Esophagus squamous epithelium (tissue), 5 donors: ENCODE measurements around the gene RGS9. TPM values are rescaled to one million over a fixed set of nuclear protein-coding genes. Genes with fewer than 3 reads are reported as not detected.

Experiments used
- DNase-seq: peaks from one replicate; lab custom pipeline; 2025; lab: John Stamatoyannopoulos, UW
- H3K27ac ChIP-seq, 4 donors: fragments of 200-600 bp; sonication (generic); one replicate each; pipeline ENCODE4 v1.5.1; 2016 to 2019; ENCODE audit warnings: mild to moderate bottlenecking in 1 of 4
- H3K27me3 ChIP-seq, 4 donors: fragments of 200-600 bp; sonication (generic); 1 replicate in 3 of 4; 2 replicates in 1 of 4; pipeline versions ENCODE4 v1.5.1 to v1.6.0; 2017 to 2021; ENCODE audit warnings: antibody characterized with exemption in 1 of 4
- H3K36me3 ChIP-seq, 3 donors: fragments of 200-600 bp; sonication (generic); one replicate each; pipeline ENCODE4 v1.5.1; 2016 to 2019
- H3K4me1 ChIP-seq, 3 donors: fragments of 200-600 bp; sonication (generic); one replicate each; pipeline ENCODE4 v1.5.1; 2017 to 2019
- H3K4me3 ChIP-seq, 4 donors: fragments of 200-600 bp; sonication (generic); 1 replicate in 3 of 4; 2 replicates in 1 of 4; pipeline ENCODE4 v1.5.1; 2016 to 2019; ENCODE audit warnings: mild to moderate bottlenecking in 2 of 4, moderate library complexity in 1 of 4
- H3K9me3 ChIP-seq, 3 donors: fragments of 200-600 bp; sonication (generic); one replicate each; pipeline ENCODE4 v1.5.1; 2016 to 2019
- CTCF ChIP-seq, 6 experiments: fragments of 450-650 bp in 4 of 6; fragments of 200-600 bp in 2 of 6; sonication (generic) in 2 of 6; IDR thresholded peaks; one replicate each; pipeline ENCODE4 v1.5.1; 2016 to 2019; ENCODE audit warnings: antibody characterized with exemption in 6 of 6, mild to moderate bottlenecking in 4 of 6, moderate library complexity in 4 of 6
- POLR2A ChIP-seq, 4 donors: fragments of 450-650 bp; IDR thresholded peaks; one replicate each; pipeline ENCODE4 v1.6.1; 2017; ENCODE audit warnings: antibody characterized with exemption in 4 of 4, mild to moderate bottlenecking in 4 of 4, moderate library complexity in 3 of 4
- WGBS, 2 donors: methylation state at CpG; one replicate each; pipeline ENCODE4 v1.1.5; 2018; 5-methylcytosine and 5-hydroxymethylcytosine counted together
- intact Hi-C: fragments of 100-400 bp; cut with DNase I; formaldehyde crosslinking; loops from one replicate; pipeline ENCODE4 v1.15.0; 2022
- total RNA-seq, 4 donors: library from RNA; depleted of rRNA; stranded (reverse); fragments of >200 nt; gene quantifications; one replicate each; pipeline ENCODE4 v1.1.0, GENCODE V29; 2016
- donor health status: DM: yes; HTN: yes; CAD: no.

The RGS9 gene
- total RNA-seq, 4 donors from 2014 or later, result 0.45 to 8.1 (median 2.9) TPM

GRCh38 chr17:65171752-65172151, 34.6 kb downstream of the RGS9 start:
- DNase-seq, result no peak
- TF ChIP-seq CTCF (IDR thresholded peaks at IDR 0.05) (no peak), POLR2A (IDR thresholded peaks at IDR 0.05) (no peak)
- intact Hi-C loops, result no loop called here
- WGBS, 2 donors, result 63 to 69% methylated on average over 4 of the region's 4 CpGs
- no peaks in the 10 kb centered on the region for H3K9me3 ChIP-seq
- H3K27me3 ChIP-seq, result no peaks in the 10 kb centered on the region
- H3K4me1 ChIP-seq, result peaks cover 0 to 12% (median 0%) of the 10 kb centered on the region in 3 donors
- H3K36me3 ChIP-seq, result no peaks in the 10 kb centered on the region
- no peak overlapping the region for H3K27ac ChIP-seq
- no peak overlapping the region for H3K4me3 ChIP-seq

GRCh38 chr17:65172496-65173136, 35.4 kb downstream of the RGS9 start:
- no peak overlapping the region for H3K4me3 ChIP-seq
- intact Hi-C loops, result no loop called here
- H3K9me3 ChIP-seq, result no peaks in the 10 kb centered on the region
- no peak for TF ChIP-seq CTCF (IDR thresholded peaks at IDR 0.05)
- 92 to 94% methylated on average over 9 to 11 of the region's 11 CpGs for WGBS, 2 donors
- no peaks in the 10 kb centered on the region for H3K36me3 ChIP-seq
- H3K27ac ChIP-seq, result no peak overlapping the region
- DNase-seq, result no peak
- peaks cover 0 to 12% (median 0%) of the 10 kb centered on the region in 3 donors for H3K4me1 ChIP-seq
- H3K27me3 ChIP-seq, result no peaks in the 10 kb centered on the region

GRCh38 chr17:65173284-65173793, 36.2 kb downstream of the RGS9 start:
- Histone ChIP-seq H3K27me3 (no peaks in the 10 kb centered on the region), H3K9me3 (no peaks in the 10 kb centered on the region), H3K36me3 (no peaks in the 10 kb centered on the region), H3K4me3 (no peak overlapping the region), H3K4me1 (peaks cover 0 to 12% (median 0%) of the 10 kb centered on the region in 3 donors), H3K27ac (no peak overlapping the region)
- WGBS, 2 donors, result 39 to 51% methylated on average over 6 to 8 of the region's 12 CpGs
- no peak for DNase-seq
- intact Hi-C loops, result no loop called here
- TF ChIP-seq CTCF (IDR thresholded peaks at IDR 0.05) (no peak), POLR2A (IDR thresholded peaks at IDR 0.05) (no peak)

- no peaks in the 10 kb centered on the region for H3K36me3 ChIP-seq
- intact Hi-C loops, result no loop called here
- H3K27me3 ChIP-seq, result no peaks in the 10 kb centered on the region
- no peak for DNase-seq
- no peaks in the 10 kb centered on the region for H3K9me3 ChIP-seq
- peaks cover 0 to 14% (median 0%) of the 10 kb centered on the region in 3 donors for H3K4me1 ChIP-seq
- WGBS, 2 donors, result 86 to 94% methylated on average over 9 of the region's 9 CpGs
- no peak overlapping the region for H3K4me3 ChIP-seq
- H3K27ac ChIP-seq, result no peak overlapping the region
- TF ChIP-seq POLR2A (IDR thresholded peaks at IDR 0.05), result no peak
- no peak for TF ChIP-seq CTCF (IDR thresholded peaks at IDR 0.05)
Observed at GRCh38 chr17:65173976-65174683, 37.0 kb downstream of the RGS9 start.

- no peaks in the 10 kb centered on the region for H3K27me3 ChIP-seq
- WGBS, 2 donors, result 68 to 76% methylated on average over 2 of the region's 2 CpGs
- no peak for DNase-seq
- H3K27ac ChIP-seq, result no peak overlapping the region
- intact Hi-C loops, result no loop called here
- no peaks in the 10 kb centered on the region for H3K36me3 ChIP-seq
- TF ChIP-seq POLR2A (IDR thresholded peaks at IDR 0.05), result no peak
- TF ChIP-seq CTCF (IDR thresholded peaks at IDR 0.05), result no peak
- no peaks in the 10 kb centered on the region for H3K9me3 ChIP-seq
- no peak overlapping the region for H3K4me3 ChIP-seq
- peaks cover 0 to 16% (median 0%) of the 10 kb centered on the region in 3 donors for H3K4me1 ChIP-seq
Observed at GRCh38 chr17:65174974-65175373, 37.8 kb downstream of the RGS9 start.
